Natural killer cell (primary cell): ENCODE measurements around the gene GNS. TPM values are rescaled to one million over a fixed set of nuclear protein-coding genes. Genes with fewer than 3 reads are reported as not detected.
A peak's percentile ranks its signal among the peaks of the same experiment; 100 is the strongest.

Source experiments
- ATAC-seq, 3 donors: fragments of 150-1000 bp in 2 of 3; fragments of 200-7000 bp in 1 of 3; cut with Tn5 transposase; 1 replicate in 1 of 3; 2 replicates in 2 of 3; pipeline ENCODE4 v1.10.0; 2021; ENCODE audit warnings: mild to moderate bottlenecking in 2 of 3, moderate library complexity in 2 of 3
- DNase-seq, 2 donors: peaks; one replicate each; pipeline versions ENCODE4 v3.0.0 to v3.0.0-alpha.2; 2013 to 2021; ENCODE audit warnings: mixed read lengths in 1 of 2
- H3K27ac ChIP-seq: one replicate; pipeline ENCODE4 v1.5.1; 2013; ENCODE audit warnings: mild to moderate bottlenecking, low read length
- H3K27me3 ChIP-seq: one replicate; pipeline ENCODE4 v1.6.1; 2013; ENCODE audit warnings: low read length; ENCODE audit not compliant: control insufficient read depth, insufficient read depth
- H3K36me3 ChIP-seq: one replicate; pipeline ENCODE4 v1.6.1; 2013; ENCODE audit warnings: low read length; ENCODE audit not compliant: control insufficient read depth, insufficient read depth
- H3K4me1 ChIP-seq: one replicate; pipeline ENCODE4 v1.6.1; 2013; ENCODE audit warnings: low read length; ENCODE audit not compliant: control insufficient read depth, insufficient read depth
- H3K4me3 ChIP-seq: one replicate; pipeline ENCODE4 v1.5.1; 2013; ENCODE audit warnings: low read length
- H3K9me3 ChIP-seq: one replicate; pipeline ENCODE4 v1.6.1; 2013; ENCODE audit warnings: low read length; ENCODE audit not compliant: control insufficient read depth, insufficient read depth
- H3K27ac Mint-ChIP-seq, 2 donors: one replicate each; pipeline ENCODE4 v1.8.0; 2022; ENCODE audit warnings: mild to moderate bottlenecking in 2 of 2, mixed read lengths in 2 of 2, moderate library complexity in 1 of 2
- H3K27me3 Mint-ChIP-seq, 2 donors: one replicate each; pipeline ENCODE4 v1.8.0; 2022; ENCODE audit warnings: low read depth in 2 of 2, mixed read lengths in 2 of 2
- H3K36me3 Mint-ChIP-seq: one replicate; pipeline ENCODE4 v1.8.0; 2022; ENCODE audit warnings: mixed read lengths
- H3K4me1 Mint-ChIP-seq, 2 donors: one replicate each; pipeline ENCODE4 v1.8.0; 2022; ENCODE audit warnings: mixed read lengths in 2 of 2
- H3K4me3 Mint-ChIP-seq: one replicate; pipeline ENCODE4 v1.8.0; 2022; ENCODE audit warnings: mild to moderate bottlenecking, moderate library complexity, mixed read lengths
- H3K9me3 Mint-ChIP-seq, 2 donors: one replicate each; pipeline ENCODE4 v1.8.0; 2022; ENCODE audit warnings: mixed read lengths in 2 of 2
- CTCF ChIP-seq: fragments of 200-600 bp; IDR thresholded peaks from one replicate; pipeline ENCODE4 v1.8.0; 2022; ENCODE audit warnings: antibody characterized with exemption
- WGBS: methylation state at CpG from one replicate; pipeline ENCODE4 v1.1.7; 2013; ENCODE audit warnings: missing lambda C conversion rate; ENCODE audit not compliant: insufficient coverage; 5-methylcytosine and 5-hydroxymethylcytosine counted together
- intact Hi-C: fragments of 100-400 bp; cut with micrococcal nuclease; formaldehyde crosslinking; loops from one replicate; pipeline ENCODE4 v1.14.2; 2022
- total RNA-seq, 4 donors: library from RNA; stranded (reverse); fragments of 120-200 nt in 1 of 4; gene quantifications; one replicate each; pipeline versions ENCODE4 v1.2.3 to v1.2.4, GENCODE V29; 2013 to 2022

GNS gene
- total RNA-seq, 3 donors from 2014 or later (not counting 1 experiment from before 2014, with no cell fraction given) = 51.9 to 73.9 (median 59.7) TPM

- Mint-ChIP-seq H3K9me3 (no peaks in the 10 kb centered on the region), H3K4me3 (no peak overlapping the region), H3K4me1 (peaks cover 0 to 7% of the 10 kb centered on the region in 2 donors), H3K27ac (no peak overlapping the region), H3K36me3 (peaks cover 49% of the 10 kb centered on the region), H3K27me3 (no peaks in the 10 kb centered on the region)
- Histone ChIP-seq H3K36me3 (peaks cover 70% of the 10 kb centered on the region), H3K4me3 (no peak overlapping the region), H3K9me3 (no peaks in the 10 kb centered on the region), H3K27ac (no peak overlapping the region), H3K27me3 (no peaks in the 10 kb centered on the region), H3K4me1 (no peaks in the 10 kb centered on the region)
- intact Hi-C loops = no loop called here
- 27% methylated on average over 1 of the region's 1 CpG for WGBS
- ATAC-seq (no peak), DNase-seq (peak in 1 of 2 donors; percentile 44)
- TF ChIP-seq CTCF = no peak
Measured at GRCh38 chr12:64737539-64737938, 21.7 kb downstream of the GNS start.

- Histone ChIP-seq H3K27ac (no peak overlapping the region), H3K27me3 (no peaks in the 10 kb centered on the region), H3K9me3 (no peaks in the 10 kb centered on the region), H3K36me3 (peaks cover 64% of the 10 kb centered on the region), H3K4me3 (no peak overlapping the region), H3K4me1 (peaks cover 2% of the 10 kb centered on the region)
- Mint-ChIP-seq H3K4me3 (no peak overlapping the region), H3K9me3 (no peaks in the 10 kb centered on the region), H3K36me3 (peaks cover 48% of the 10 kb centered on the region), H3K27me3 (no peaks in the 10 kb centered on the region), H3K27ac (no peak overlapping the region), H3K4me1 (peaks cover 0 to 7% of the 10 kb centered on the region in 2 donors)
- intact Hi-C loops = no loop called here
- ATAC-seq = no peak
- WGBS = 80% methylated on average over 1 of the region's 1 CpG
- DNase-seq = no peak
- no peak for TF ChIP-seq CTCF
Measured at GRCh38 chr12:64736771-64737170, 22.4 kb downstream of the GNS start.

- Histone ChIP-seq H3K9me3 (no peaks in the 10 kb centered on the region), H3K4me3 (no peak overlapping the region), H3K4me1 (peaks cover 13% of the 10 kb centered on the region), H3K36me3 (peaks cover 58% of the 10 kb centered on the region), H3K27me3 (no peaks in the 10 kb centered on the region), H3K27ac (no peak overlapping the region)
- DNase-seq = no peak
- Mint-ChIP-seq H3K4me1 (peaks cover 11 to 19% of the 10 kb centered on the region in 2 donors), H3K4me3 (no peak overlapping the region), H3K27ac (no peak overlapping the region), H3K9me3 (no peaks in the 10 kb centered on the region), H3K27me3 (no peaks in the 10 kb centered on the region), H3K36me3 (peaks cover 40% of the 10 kb centered on the region)
- intact Hi-C loops = no loop called here
- no peak for TF ChIP-seq CTCF
- ATAC-seq = no peak
Measured at GRCh38 chr12:64735442-64735841, 23.8 kb downstream of the GNS start.

GRCh38 chr12:64733857-64734256 lies 25.3 kb downstream of the GNS start:
- intact Hi-C loops = no loop called here
- H3K4me1 ChIP-seq = peaks cover 16% of the 10 kb centered on the region
- H3K27ac ChIP-seq = no peak overlapping the region
- H3K27ac Mint-ChIP-seq = peak overlapping the region in 1 of 2 donors; percentile 10
- peaks cover 44% of the 10 kb centered on the region for H3K36me3 ChIP-seq
- H3K4me3 ChIP-seq = no peak overlapping the region
- peaks cover 24% of the 10 kb centered on the region for H3K36me3 Mint-ChIP-seq
- H3K9me3 Mint-ChIP-seq = no peaks in the 10 kb centered on the region
- no peaks in the 10 kb centered on the region for H3K27me3 Mint-ChIP-seq
- DNase-seq (no peak), ATAC-seq (no peak)
- H3K4me1 Mint-ChIP-seq = peaks cover 20 to 27% of the 10 kb centered on the region in 2 donors
- H3K9me3 ChIP-seq = no peaks in the 10 kb centered on the region
- TF ChIP-seq CTCF = no peak
- WGBS = 100% methylated on average over 3 of the region's 4 CpGs
- H3K27me3 ChIP-seq = no peaks in the 10 kb centered on the region
- H3K4me3 Mint-ChIP-seq = no peak overlapping the region
